HT1080 (cell line): ENCODE results near the gene BICDL1. TPM values are rescaled to one million over a fixed set of nuclear protein-coding genes. Genes with fewer than 3 reads are reported as not detected.

Source experiments
- small RNA-seq: library from RNA; depleted of rRNA; stranded (forward); fragments of <200 nt; gene quantifications from one replicate; pipeline ENCODE3, GENCODE V24; 2014
- total RNA-seq: library from RNA; depleted of rRNA; stranded (reverse); fragments of >200 nt; shearing (Covaris generic); gene quantifications from 2 replicates; pipeline ENCODE4 v1.2.3, GENCODE V29; 2014; rRNA removed

BICDL1 gene
- total RNA-seq, 1 experiment from 2014 or later: not detected

Small RNA genes within 50 kb of the gene (small RNA-seq; reads per million reads assigned to genes)
- gene AC004812.1: not detected

Other genes with a start within 250 kb of the BICDL1 start
- 25.4 and 29.9 TPM in 2 replicates for gene CIT, start 111.9 kb upstream of the BICDL1 start, total RNA-seq
- gene RAB35, start 127.5 kb downstream of the BICDL1 start, total RNA-seq: 53.9 and 79.2 TPM in 2 replicates
- gene GCN1, start 205.5 kb downstream of the BICDL1 start, total RNA-seq: 107 and 112 TPM in 2 replicates
- gene RPLP0, start 211.9 kb downstream of the BICDL1 start, total RNA-seq: 4,836 and 5,375 TPM in 2 replicates